Measurements from ENCODE around the gene ZSCAN5C. TPM values are rescaled to one million over a fixed set of nuclear protein-coding genes. Genes with fewer than 3 reads are reported as not detected.
A peak's percentile ranks its signal among the peaks of the same experiment; 100 is the strongest.
"Not testable (repeated sequence)": the region's sequence is repeated elsewhere in the genome, so short reads cannot be mapped to it uniquely, and the experiment has no call there.

ZSCAN5C gene, protein sequence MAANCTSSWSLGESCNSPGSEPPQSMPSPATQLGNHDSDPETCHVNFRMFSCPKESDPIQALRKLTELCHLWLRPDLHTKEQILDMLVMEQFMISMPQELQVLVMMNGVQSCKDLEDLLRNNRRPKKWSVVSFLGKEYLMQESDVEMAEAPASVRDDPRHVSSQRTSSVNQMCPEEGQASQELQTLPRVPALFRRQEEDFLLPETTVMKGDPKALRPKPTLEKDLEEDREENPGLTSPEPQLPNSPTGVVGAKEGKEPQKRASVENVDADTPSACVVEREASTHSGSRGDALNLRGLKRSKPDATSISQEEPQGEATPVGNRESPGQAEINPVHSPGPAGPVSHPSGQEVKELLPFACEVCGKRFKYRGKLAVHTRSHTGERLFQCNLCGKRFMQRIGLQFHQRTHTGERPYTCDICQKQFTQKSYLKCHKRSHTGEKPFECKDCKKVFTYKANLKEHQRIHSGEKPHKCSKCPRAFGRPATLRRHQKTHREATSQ
- polyA plus RNA-seq (ENCODE audit: insufficient read length in 4 of 4) = under 1 TPM in 1 of 4 donors, not detected in 3; 0.05 TPM

DNA sequence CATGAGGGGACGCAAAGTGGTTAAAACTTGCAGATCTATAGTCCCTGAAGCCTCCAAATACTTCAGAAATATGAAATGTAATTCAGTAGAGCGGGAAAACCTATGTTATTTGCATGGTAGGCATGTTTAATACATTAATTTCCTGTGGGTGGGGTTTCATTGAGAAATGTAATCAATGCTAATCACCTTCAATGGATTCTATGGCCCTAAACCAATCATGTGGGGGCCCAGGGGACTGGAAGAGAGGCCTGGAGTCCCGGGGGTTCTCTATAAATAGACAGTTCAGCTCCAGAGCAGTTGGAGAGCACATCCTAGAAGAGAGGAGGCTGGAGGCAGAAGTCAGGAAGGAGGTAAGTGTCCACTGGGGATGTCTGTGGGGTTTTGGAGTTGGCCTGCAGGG lies at the start of gene ZSCAN5C:
Gene ZSCAN5C (plus strand): TSS at position 301 of the 400 bp plus-strand sequence. CDS start 3,641 bp downstream, outside the sequence.
- DNase-seq (ENCODE audit: low read depth in 4 of 4, low spot score in 3 of 4) = no peak

DNA sequence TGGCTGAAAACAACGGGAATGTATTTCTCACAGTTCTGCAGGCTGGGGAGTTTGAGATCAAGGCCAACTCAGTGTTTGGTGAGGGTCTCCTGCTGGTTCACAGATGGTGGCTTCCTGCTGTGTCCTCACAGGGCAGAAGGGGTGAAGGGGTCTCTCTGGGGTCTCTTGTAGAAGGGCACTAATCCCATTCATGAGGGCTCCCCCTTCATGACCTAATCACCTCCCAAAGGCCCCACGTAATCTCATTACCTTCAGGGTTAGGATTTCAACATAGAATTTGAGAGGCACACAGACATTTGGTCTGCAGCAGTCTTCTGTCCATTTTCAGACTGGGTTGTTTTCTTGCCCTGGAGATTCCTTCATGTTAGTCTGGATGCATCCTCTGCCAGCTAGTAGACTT lies 49.4 kb upstream of the ZSCAN5C start:
- no peak for DNase-seq (ENCODE audit: low read depth in 4 of 4, low spot score in 3 of 4)

DNA sequence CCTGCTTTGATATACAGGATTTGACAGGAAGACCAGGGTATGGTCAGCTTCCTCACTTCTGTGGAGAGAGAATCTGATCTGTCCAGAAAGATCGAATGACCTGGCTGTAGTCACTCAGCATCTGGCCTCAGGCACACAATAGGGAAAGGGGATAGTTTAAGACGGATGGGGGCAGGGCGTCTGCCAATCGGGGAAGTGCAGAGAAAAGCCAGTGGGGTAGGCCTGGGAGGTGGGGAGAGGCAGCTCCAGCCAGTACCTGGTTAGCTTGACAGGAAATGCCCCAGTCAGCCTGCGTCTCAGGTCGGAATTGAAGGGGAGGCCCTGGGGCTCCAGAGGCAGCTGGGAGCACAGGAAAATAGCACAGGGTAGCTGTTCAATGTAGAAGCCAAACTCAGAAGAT lies 48.6 kb upstream of the ZSCAN5C start:
- no peak for DNase-seq (ENCODE audit: low read depth in 4 of 4, low spot score in 3 of 4)

DNA sequence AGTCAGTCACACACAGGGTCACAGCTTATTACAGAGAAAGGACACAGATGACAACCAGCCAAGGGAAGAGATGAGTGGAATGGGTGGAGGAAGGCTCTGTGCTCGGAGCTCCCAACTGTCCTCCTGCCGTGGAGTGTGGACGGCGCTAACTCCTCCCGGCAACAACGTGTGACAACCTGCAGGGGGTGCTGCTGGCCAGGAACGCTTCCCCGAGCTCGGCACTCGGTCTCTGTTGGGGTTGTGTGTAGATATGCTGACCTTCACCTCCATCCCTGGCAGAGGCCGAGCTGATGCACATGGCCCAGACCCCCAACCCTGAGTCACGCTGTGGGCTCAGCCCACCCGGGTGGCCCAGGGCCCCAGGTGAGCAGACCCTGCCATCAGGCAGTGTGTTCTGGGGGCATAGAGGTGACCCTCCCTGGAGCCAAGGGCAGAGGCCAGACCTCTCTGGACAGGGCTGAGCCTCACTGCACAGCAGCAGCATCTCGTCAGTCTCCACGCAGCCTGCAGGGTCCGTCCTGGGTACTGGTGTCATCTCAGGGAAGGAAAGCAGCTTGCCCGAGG lies 46.9 kb upstream of the ZSCAN5C start:
- DNase-seq (ENCODE audit: low read depth in 4 of 4, low spot score in 3 of 4) = no peak

DNA sequence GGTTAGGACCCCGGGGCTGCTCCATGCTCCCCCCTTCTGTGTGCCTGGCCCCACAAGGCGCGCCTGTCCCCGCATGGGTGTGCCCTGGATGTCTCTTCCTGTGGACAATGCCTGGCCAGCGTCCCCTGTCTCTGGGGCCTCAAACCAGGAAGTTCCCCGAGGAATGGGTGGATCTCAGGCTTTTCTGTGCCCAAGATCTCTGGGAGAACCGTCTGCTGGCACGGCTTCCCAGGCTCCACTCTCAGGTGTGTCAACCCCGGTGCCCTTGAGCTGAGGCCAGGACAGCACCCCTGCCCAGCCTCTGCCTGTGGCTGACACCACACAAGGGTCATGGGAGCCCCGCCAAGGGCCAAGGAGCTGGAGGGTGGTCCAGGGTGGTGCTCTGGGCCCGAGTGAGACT lies 45.3 kb upstream of the ZSCAN5C start:
- no peak for DNase-seq (ENCODE audit: low read depth in 4 of 4, low spot score in 3 of 4)

DNA sequence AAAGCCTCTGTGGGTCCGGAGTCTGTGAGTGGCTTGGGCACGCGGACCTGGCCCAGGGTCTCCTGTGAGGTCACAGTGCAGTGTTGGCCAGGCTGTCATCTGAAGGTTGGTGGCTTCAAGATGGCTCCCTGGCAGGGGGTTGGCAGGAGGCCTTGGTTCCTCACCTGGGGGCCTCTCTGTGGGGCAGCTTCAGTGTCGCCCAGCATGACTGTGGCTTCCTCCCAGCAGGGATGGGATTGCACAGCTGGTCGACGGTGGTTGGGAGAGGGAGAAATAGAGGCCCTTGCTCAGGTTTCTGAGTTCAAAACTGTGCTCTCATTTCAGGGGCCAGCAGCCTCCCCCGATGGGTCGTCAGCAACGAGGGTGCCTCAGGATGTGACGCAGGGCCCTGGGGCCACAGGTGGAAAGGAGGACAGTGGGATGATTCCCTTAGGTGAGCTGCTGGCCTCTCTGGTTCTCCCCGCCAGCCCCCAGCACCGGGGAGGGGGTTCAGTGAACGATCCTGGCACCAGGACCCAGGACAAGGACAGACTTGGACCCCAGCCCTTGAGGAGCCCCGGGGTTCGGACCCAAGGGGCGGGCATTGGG lies 43.8 kb upstream of the ZSCAN5C start:
- no peak for DNase-seq (ENCODE audit: low read depth in 4 of 4, low spot score in 3 of 4)

DNA sequence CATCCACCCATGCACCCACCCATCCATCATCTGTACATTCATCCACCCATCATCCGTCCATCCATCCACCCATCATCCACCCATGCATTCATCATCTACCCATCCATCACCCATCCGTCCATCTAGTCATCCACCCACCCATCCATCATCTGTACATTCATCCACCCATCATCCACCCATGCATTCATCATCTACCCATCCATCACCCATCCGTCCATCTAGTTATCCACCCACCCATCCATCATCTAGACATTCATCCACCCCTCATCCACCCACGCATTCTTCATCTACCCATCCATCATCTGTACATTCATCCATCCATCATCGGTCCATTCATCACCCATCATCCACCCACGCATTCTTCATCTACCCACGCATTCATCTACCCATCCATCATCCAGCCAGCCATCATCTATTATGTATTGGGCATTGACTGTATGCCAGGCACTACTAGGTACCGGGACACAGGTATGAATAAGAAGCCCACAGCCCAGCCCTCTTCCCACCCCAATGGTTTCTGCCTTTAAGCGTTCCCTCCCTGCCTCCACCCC lies 43.0 kb upstream of the ZSCAN5C start:
- DNase-seq (ENCODE audit: low read depth in 4 of 4, low spot score in 3 of 4) = no peak

DNA sequence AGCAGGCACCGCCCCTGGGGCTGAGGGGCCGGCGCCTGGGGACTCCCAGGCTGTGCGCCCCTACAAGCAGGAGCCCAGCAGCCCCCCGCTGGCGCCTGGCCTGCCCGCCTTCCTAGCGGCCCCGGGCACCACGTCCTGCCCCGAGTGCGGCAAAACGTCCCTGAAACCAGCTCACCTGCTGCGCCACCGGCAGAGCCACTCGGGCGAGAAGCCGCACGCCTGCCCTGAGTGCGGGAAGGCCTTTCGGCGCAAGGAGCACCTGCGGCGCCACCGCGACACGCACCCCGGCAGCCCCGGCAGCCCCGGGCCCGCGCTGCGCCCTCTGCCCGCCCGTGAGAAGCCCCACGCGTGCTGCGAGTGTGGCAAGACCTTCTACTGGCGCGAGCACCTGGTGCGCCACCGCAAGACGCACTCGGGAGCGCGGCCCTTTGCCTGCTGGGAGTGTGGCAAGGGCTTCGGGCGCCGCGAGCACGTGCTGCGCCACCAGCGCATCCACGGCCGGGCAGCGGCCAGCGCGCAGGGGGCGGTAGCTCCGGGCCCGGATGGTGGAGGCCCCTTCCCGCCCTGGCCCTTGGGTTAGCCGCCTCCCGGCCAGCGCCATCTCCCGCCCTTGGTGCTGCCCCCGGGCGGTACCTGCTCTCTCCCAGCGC lies 42.3 kb upstream of the ZSCAN5C start:
- DNase-seq (ENCODE audit: low read depth in 4 of 4, low spot score in 3 of 4) = no peak

DNA sequence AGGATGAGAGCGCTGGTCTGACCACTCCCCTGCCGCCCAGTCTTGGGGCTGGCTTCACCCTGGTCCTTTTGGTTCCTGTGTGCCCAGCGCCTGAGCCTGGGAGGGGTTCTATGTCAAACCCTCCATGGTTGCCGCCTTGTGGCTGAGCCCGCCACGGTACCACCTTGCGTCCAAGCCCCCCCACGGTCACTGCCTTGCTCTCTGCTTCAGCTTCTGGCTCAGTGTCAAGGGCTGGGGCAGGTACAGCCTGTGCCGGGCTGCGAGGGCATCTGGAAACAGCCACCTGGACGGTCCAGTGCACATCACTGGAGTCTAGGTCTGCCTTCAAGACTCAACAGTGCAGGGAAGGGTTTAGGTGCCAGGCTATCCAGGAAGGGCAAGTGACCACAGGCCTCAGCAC lies 40.5 kb upstream of the ZSCAN5C start:
- no peak for DNase-seq (ENCODE audit: low read depth in 4 of 4, low spot score in 3 of 4)

DNA sequence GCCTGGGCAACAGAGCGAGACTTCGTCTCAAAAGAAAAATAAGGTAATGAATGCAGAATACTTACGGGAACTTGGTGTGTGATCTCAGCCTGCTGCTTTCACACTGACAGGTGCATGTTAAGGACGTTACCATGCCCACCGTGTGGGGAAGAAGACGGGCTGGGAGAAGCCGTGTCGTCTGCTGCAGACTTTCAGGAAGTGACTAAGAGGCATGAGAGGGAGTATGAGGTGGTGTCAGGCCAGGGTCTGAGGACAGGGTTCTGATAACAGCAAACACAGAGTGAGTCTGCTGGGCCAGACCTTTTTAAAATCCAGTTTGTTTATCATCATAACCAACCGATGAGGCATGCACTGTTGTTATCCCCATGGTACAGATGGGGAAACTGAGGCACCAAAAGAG lies 39.8 kb upstream of the ZSCAN5C start:
- DNase-seq (ENCODE audit: low read depth in 4 of 4, low spot score in 3 of 4) = no peak

DNA sequence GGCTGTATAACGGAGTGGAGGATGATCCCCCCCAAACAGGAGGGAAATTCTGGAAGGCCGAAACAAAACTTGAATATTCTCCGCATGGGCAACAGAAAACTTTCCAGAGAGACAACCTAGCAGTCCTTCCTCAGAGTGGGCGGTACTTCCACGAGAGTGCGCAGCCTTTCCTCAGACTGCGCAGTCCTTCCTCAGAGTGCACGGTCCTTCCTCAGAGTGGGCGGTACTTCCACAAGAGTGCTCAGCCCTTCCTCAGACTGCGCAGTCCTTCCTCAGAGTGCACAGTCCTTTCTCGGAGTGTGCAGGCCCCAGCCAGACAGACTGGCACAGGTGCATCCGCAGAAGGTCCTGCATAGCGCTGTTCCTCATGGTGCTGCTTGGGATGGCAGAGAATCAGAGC lies 39.0 kb upstream of the ZSCAN5C start:
- DNase-seq (ENCODE audit: low read depth in 4 of 4, low spot score in 3 of 4) = no peak

DNA sequence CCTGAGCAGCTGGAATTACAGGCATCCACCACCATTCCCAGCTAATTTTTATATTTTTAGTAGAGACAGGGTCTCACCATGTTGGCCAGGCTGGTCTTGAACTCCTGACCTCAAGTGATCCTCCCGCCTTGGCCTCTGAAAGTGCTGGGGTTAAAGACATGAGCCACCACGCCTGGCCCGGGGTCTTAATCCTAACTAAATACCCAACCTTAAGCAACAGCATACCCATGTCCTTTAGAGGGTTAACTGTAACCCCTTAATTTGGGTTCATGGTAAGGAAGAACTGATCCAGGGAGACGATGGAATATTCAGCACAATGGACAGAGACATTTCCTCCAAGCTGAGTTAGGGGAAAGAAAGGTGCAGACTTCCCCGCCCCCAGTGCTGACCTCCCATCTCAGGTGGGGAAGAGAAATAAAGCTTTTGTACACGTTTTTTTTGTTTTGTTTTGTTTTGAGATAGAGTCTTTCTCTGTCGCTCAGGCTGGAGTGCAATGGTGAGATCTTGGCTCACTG lies 35.0 kb upstream of the ZSCAN5C start:
- DNase-seq (ENCODE audit: low read depth in 4 of 4, low spot score in 3 of 4) = peak in 2 of 4 donors; percentile 18 to 27

DNA sequence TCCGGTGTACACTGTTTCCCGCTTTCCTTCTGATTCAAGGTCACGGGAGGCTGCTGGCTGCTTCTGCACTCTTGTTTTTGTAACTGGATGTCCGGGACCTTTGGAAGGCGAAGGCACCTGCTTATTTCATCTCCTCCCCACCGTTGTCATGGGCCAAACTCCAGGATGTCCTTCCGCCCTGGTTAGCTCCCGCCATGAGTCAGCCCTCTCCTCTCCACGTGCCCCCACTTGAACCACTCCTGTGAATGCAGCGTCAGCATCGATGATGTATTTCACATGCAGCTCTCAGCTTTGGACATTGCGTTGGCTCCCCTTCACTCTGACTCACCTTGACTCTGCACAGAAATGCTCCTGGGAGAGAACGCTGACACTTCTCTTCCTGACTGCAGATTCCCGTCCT lies 31.8 kb upstream of the ZSCAN5C start:
- no peak for DNase-seq (ENCODE audit: low read depth in 4 of 4, low spot score in 3 of 4)

DNA sequence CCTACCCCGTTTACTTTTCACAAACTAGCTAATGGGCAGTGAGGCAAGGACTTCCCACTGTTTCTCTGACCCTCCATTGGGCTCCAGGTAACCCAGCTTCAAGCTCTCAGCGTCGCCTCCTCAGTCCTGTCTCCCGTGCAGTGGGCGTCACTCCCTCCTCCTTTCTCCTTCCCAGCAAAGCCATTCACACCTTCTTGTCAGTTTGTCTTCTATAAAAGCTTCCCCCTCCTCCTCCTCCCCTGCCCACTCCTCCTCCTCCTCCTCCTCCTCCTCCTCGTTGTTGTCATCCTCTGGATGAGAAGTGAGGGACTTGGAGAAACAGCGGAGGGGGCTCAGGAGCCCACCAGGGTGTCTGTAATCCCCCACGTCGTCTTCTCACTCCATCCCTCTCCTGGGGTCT lies 28.0 kb upstream of the ZSCAN5C start:
- no peak for DNase-seq (ENCODE audit: low read depth in 4 of 4, low spot score in 3 of 4)

DNA sequence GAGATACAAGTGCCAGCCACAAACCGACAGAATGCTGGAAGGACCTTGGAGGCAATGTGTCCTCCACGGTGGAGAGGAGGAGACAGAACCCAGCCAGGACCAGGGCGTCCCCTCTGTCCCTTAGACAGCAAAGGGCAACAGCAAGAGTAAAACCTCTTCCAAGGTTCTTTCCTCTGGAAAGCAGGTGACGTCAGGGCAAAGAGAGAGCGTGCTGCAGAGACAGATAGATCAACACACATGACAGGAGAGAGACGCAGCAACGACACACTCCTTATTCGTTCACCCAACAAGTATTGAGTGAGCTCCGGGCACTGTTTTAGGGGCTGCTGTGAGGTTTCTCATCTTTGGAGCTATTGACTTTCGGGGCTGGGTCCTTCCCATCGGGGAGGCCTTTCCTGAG lies 27.5 kb upstream of the ZSCAN5C start:
- DNase-seq (ENCODE audit: low read depth in 4 of 4, low spot score in 3 of 4) = no peak

DNA sequence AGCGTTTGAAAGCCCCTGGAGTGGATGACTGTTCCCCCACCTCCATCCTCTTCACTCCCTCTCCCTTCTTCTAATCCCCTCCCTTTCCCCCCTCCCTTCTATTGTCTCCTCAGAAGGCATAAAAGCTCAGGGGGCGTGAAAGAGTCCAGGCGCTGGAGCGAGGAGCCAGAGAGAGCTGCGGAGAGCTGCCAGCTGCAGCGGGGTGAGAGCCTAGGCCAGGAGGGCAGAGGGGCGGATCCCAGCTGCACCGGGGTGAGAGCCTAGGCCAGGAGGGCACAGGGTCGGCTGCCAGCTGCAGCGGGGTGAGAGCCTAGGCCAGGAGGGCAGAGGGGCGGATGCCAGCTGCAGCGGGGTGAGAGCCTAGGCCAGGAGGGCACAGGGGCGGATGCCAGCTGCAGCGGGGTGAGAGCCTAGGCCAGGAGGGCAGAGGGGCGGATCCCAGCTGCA lies 26.2 kb upstream of the ZSCAN5C start, which contains the start of gene GALP:
Gene GALP (plus strand): TSS at position 148 of the 447 bp plus-strand sequence. CDS start 1,101 bp downstream, outside the sequence.
- not testable (repeated sequence) for DNase-seq (ENCODE audit: low read depth in 4 of 4, low spot score in 3 of 4)

DNA sequence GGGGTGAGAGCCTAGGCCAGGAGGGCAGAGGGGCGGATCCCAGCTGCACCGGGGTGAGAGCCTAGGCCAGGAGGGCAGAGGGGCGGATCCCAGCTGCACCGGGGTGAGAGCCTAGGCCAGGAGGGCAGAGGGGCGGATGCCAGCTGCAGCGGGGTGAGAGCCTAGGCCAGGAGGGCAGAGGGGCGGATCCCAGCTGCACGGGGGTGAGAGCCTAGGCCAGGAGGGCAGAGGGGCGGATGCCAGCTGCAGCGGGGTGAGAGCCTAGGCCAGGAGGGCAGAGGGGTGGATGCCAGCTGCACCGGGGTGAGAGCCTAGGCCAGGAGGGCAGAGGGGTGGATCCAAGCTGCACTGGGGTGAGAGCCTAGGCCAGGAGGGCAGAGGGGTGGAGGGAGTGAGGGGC lies 25.8 kb upstream of the ZSCAN5C start:
- not testable (repeated sequence) for DNase-seq (ENCODE audit: low read depth in 4 of 4, low spot score in 3 of 4)

DNA sequence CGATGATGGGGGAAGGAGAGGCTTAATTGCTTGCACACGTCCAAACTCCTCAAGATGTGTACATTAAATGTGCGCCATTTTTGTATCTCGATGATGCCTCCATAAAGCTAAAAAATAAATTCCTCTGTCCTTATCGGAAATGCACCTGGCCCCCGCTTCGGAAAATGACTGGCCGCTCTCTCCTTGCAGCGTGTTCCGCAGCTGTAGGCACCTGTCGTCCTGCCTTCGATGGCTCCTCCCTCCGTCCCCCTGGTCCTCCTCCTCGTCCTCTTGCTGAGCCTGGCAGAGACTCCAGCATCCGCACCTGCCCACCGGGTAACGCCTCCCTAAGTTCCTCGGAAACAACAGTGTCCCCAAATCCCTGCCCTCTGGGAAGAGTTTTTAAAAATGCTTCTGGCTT lies 25.2 kb upstream of the ZSCAN5C start:
- no peak for DNase-seq (ENCODE audit: low read depth in 4 of 4, low spot score in 3 of 4)

DNA sequence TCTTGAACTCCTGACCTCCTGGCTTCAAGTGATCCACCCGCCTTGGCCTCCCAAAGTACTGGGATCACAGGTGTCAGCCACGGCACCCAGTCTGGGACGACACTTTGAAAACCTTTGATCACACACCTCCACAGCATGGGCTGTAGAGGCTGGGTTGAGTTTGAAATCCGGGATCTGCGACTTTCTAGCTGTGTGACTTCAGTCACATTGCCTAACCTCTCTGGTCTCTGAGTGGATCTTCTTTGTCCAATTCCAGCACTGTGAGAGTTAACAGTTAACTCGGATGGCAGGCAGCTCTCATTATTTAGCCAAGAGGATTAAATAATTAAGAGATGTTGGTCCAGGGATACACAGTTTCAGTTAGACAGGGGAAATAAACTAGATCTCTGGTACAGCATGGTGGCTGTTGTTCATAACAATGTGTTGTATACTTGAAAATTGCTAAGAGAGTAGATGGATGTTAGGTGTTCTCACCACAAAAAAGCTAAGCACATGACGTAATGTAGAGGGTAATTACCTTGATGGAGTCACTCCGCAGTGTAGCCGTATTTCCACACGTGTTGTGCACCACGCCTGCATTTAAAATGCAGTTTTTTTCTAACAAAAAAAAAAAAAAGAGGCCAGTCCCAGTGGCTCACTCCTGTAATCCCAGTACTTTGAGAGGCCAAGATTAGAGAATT lies 24.4 kb upstream of the ZSCAN5C start:
- DNase-seq (ENCODE audit: low read depth in 4 of 4, low spot score in 3 of 4) = no peak

DNA sequence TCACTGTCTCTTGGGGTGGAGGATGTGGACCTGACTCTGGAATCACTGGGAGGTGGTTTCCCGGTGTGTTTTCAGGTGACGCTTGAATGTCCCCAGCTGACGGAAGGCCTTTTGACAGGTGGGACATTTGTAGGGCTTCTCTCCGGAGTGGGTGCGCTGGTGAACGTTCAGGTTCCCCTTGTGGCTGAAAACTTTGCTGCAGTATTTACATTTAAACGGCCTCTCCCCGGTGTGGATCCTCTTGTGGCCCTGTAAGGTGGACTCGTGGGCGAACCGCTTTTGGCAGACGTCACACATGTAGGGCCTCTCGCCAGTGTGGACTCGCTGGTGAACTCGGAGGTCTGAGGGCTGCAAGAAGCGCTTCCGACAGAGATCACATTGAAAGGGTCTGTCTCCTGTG lies 12.3 kb upstream of the ZSCAN5C start:
- DNase-seq (ENCODE audit: low read depth in 4 of 4, low spot score in 3 of 4) = no peak
